Testis (tissue), 3 donors: ENCODE data around the gene TADA2A. TPM values are rescaled to one million over a fixed set of nuclear protein-coding genes. Genes with fewer than 3 reads are reported as not detected.
A peak's percentile ranks its signal among the peaks of the same experiment; 100 is the strongest.

Experiments used
- DNase-seq: peaks from one replicate; pipeline ENCODE4 v3.0.0-alpha.2; 2019
- H3K27ac ChIP-seq, 2 donors: fragments of 200-600 bp; sonication (generic); one replicate each; pipeline ENCODE4 v1.5.1; 2019
- H3K27me3 ChIP-seq: fragments of 200-600 bp; sonication (generic); one replicate; pipeline ENCODE4 v1.5.1; 2019
- H3K36me3 ChIP-seq: fragments of 200-600 bp; sonication (generic); one replicate; pipeline ENCODE4 v1.5.1; 2017; ENCODE audit warnings: low read depth; ENCODE audit errors: missing control alignments
- H3K4me1 ChIP-seq: fragments of 200-600 bp; sonication (generic); one replicate; pipeline ENCODE4 v1.5.1; 2019
- H3K4me3 ChIP-seq, 2 donors: fragments of 200-600 bp; sonication (generic); one replicate each; pipeline ENCODE4 v1.5.1; 2017 to 2019
- H3K9me3 ChIP-seq: fragments of 200-600 bp; sonication (generic); one replicate; pipeline ENCODE4 v1.5.1; 2017
- POLR2A ChIP-seq: fragments of 450-650 bp; IDR thresholded peaks from one replicate; pipeline ENCODE4 v1.6.1; 2017; ENCODE audit warnings: antibody characterized with exemption, mild to moderate bottlenecking, moderate library complexity
- WGBS, 2 donors: methylation state at CpG; one replicate each; pipeline ENCODE4 v1.1.5; 2018; 5-methylcytosine and 5-hydroxymethylcytosine counted together
- intact Hi-C: fragments of 100-400 bp; cut with DNase I; formaldehyde crosslinking; loops from one replicate; pipeline ENCODE4 v1.15.1; 2023; ENCODE audit warnings: low total_unique reads
- polyA plus RNA-seq: library from polyadenylated mRNA; stranded (reverse); fragments of 350-450 nt; fragmentation: Illumina TruSeq; extraction: RNeasy Lipid Tissue Mini Kit (QIAGEN cat#74804); gene quantifications from one replicate; pipeline ENCODE4 v1.2.3, GENCODE V29; 2014; ENCODE audit warnings: low read depth, low replicate concordance; ENCODE audit not compliant: insufficient read depth
- total RNA-seq, 2 donors: library from RNA; depleted of rRNA; stranded (reverse); fragments of >200 nt; gene quantifications; one replicate each; pipeline ENCODE4 v1.2.3, GENCODE V29; 2016
- TF ChIP-seq, protein P1 (sequence below), 3 experiments: fragments of 450-650 bp in 2 of 3; fragments of 200-600 bp in 1 of 3; sonication (generic) in 1 of 3; IDR thresholded peaks; one replicate each; pipeline ENCODE4 v1.5.1; 2016 to 2019; ENCODE audit warnings: antibody characterized with exemption in 3 of 3, mild to moderate bottlenecking in 2 of 3, moderate library complexity in 1 of 3

Gene TADA2A
- total and polyA plus RNA-seq, 3 donors from 2014 or later: 33.5 to 62.8 (median 44.0) TPM

DNA sequence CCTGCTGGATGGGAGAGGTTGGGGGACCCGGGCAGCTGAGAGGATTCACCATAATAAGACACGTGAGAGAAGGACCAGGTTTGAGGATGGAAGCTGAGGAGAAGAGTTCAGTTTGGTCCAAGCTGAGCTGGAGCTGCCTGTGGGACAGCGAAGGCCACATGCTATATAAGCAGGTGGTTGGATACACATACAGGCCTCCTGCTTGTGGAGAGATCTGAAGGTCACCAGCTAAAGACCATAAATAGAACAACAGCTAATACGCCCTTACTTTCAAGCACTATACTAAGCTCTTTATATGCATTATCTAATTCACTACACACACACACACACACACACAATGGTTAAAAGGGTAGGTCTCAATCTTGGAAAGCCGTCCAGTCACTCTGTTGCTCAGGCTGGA, 115.1 kb downstream of the TADA2A start:
- H3K27me3 ChIP-seq: no peaks in the 10 kb centered on the region
- no peak overlapping the region for H3K4me3 ChIP-seq
- H3K9me3 ChIP-seq: no peaks in the 10 kb centered on the region
- no peaks in the 10 kb centered on the region for H3K36me3 ChIP-seq
- WGBS, 2 donors: 91 to 93% methylated on average over 5 of the region's 5 CpGs
- no peak for TF ChIP-seq POLR2A
- TF ChIP-seq, protein P1, sequence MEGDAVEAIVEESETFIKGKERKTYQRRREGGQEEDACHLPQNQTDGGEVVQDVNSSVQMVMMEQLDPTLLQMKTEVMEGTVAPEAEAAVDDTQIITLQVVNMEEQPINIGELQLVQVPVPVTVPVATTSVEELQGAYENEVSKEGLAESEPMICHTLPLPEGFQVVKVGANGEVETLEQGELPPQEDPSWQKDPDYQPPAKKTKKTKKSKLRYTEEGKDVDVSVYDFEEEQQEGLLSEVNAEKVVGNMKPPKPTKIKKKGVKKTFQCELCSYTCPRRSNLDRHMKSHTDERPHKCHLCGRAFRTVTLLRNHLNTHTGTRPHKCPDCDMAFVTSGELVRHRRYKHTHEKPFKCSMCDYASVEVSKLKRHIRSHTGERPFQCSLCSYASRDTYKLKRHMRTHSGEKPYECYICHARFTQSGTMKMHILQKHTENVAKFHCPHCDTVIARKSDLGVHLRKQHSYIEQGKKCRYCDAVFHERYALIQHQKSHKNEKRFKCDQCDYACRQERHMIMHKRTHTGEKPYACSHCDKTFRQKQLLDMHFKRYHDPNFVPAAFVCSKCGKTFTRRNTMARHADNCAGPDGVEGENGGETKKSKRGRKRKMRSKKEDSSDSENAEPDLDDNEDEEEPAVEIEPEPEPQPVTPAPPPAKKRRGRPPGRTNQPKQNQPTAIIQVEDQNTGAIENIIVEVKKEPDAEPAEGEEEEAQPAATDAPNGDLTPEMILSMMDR (IDR thresholded peaks at IDR 0.05): no peak
- intact Hi-C loops: no loop called here
- no peaks in the 10 kb centered on the region for H3K4me1 ChIP-seq
- H3K27ac ChIP-seq: no peak overlapping the region
- no peak for DNase-seq

DNA sequence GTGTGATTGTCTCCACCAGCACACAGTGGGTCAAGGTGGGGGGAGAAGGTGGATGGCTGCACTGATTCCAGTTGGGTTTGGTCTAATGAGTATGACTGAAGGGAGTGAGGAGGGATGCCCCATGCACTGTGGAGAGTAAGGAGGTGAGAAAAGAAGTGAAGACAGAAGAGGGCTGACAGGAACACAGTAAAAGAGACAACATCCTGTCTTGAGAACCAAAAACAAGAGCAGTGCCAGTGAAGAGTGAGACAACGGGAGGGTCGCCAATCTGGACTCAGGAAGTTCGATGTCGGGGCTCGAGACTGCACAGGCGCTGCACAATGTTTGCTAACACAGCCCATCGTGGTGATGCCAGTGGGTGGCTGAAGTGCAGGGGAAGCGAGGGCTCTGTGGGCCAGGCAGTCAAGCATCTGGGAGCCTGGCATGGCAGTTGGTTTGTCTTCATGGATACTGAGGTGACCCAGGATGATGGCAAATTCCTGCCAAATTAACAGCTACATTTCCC, 117.1 kb downstream of the TADA2A start:
- no peaks in the 10 kb centered on the region for H3K4me1 ChIP-seq
- intact Hi-C loops: no loop called here
- no peaks in the 10 kb centered on the region for H3K9me3 ChIP-seq
- TF ChIP-seq POLR2A: no peak
- TF ChIP-seq, protein P1 (IDR thresholded peaks at IDR 0.05): no peak
- no peak for DNase-seq
- H3K27ac ChIP-seq: no peak overlapping the region
- H3K36me3 ChIP-seq: no peaks in the 10 kb centered on the region
- WGBS, 2 donors: 84 to 90% methylated on average over 8 of the region's 8 CpGs
- no peak overlapping the region for H3K4me3 ChIP-seq
- no peaks in the 10 kb centered on the region for H3K27me3 ChIP-seq

DNA sequence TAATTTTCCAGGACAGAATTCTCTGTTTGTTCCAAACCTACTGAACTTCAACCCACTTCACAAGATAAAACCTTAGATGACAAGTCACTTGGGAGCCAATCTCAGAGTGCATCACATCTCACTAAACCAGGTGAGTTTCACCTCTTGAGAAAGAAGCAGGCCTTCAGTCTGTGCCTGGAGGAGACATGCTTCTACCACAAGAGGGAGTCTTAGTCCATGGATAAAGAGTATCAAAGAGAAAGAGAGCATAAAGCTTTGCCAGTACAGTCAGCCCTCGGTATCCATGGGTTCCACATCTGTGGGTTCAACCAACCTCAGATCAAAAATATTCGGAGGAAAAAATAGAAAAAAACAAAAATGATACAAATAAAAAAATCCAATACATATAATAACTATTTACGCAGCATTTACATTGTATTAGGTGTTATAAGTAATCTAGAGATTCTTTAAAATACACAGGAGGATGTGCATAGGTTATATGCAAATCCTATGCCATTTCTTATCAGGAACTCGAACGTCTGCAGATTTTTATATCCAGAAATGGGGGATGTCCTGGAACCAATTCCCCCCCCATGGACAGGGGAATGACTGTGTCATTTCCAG, 120.7 kb downstream of the TADA2A start:
- no peak overlapping the region for H3K27ac ChIP-seq
- H3K9me3 ChIP-seq: no peaks in the 10 kb centered on the region
- no peaks in the 10 kb centered on the region for H3K4me1 ChIP-seq
- H3K27me3 ChIP-seq: no peaks in the 10 kb centered on the region
- DNase-seq: no peak
- no peak overlapping the region for H3K4me3 ChIP-seq
- intact Hi-C loops: no loop called here
- H3K36me3 ChIP-seq: no peaks in the 10 kb centered on the region
- TF ChIP-seq, protein P1 (IDR thresholded peaks at IDR 0.05): peak; percentile 35 to 57 (median 41)
- no peak for TF ChIP-seq POLR2A
- whole genome bisulfite sequencing, 2 donors: 61 to 73% methylated on average over 5 of the region's 5 CpGs

Other genes starting within 250 kb of the TADA2A start
- gene C17orf78, start 30.9 kb upstream of the TADA2A start, total RNA-seq: 1 to 10 TPM in 1 of 2 donors, under 1 TPM in 1; 0.56 to 2.0 TPM
- gene C17orf78, start 30.9 kb upstream of the TADA2A start, polyA plus RNA-seq: 2.7 TPM
- gene ACACA, start 50 bp upstream of the TADA2A start, total RNA-seq: 10 to 100 TPM; 43.4 to 65.0 TPM
- 56.0 TPM for gene ACACA, start 50 bp upstream of the TADA2A start, polyA plus RNA-seq
- 10 to 100 TPM; 36.1 to 38.3 TPM for gene DUSP14, start 83.0 kb downstream of the TADA2A start, total RNA-seq
- gene DUSP14, start 83.0 kb downstream of the TADA2A start, polyA plus RNA-seq: 26.6 TPM
- gene SYNRG, start 202.5 kb downstream of the TADA2A start, total RNA-seq: 10 to 100 TPM; 50.1 to 54.6 TPM
- 72.2 TPM for gene SYNRG, start 202.5 kb downstream of the TADA2A start, polyA plus RNA-seq
- gene DDX52, start 236.6 kb downstream of the TADA2A start, total RNA-seq: 10 to 100 TPM; 25.5 to 31.7 TPM
- 14.0 TPM for gene DDX52, start 236.6 kb downstream of the TADA2A start, polyA plus RNA-seq